BLaER1 (cell line): ENCODE measurements around the gene PRKAG2.
A peak's percentile ranks its signal among the peaks of the same experiment; 100 is the strongest.

Experiments
- H3K27ac ChIP-seq: shearing (Covaris generic); formaldehyde crosslinking; 2 replicates; pipeline ENCODE4 v1.8.1; 2022
- H3K27me3 ChIP-seq: shearing (Covaris generic); formaldehyde crosslinking; 2 replicates; pipeline ENCODE4 v1.8.1; 2022
- H3K36me3 ChIP-seq: shearing (Covaris generic); formaldehyde crosslinking; 2 replicates; pipeline ENCODE4 v1.8.1; 2022
- H3K4me1 ChIP-seq: shearing (Covaris generic); formaldehyde crosslinking; 2 replicates; pipeline ENCODE4 v1.8.1; 2022
- H3K4me2 ChIP-seq: shearing (Covaris generic); formaldehyde crosslinking; 2 replicates; pipeline ENCODE4 v1.8.1; 2022
- H3K4me3 ChIP-seq: shearing (Covaris generic); formaldehyde crosslinking; 2 replicates; pipeline ENCODE4 v1.8.1; 2022
- H3K9ac ChIP-seq: shearing (Covaris generic); formaldehyde crosslinking; 2 replicates; pipeline ENCODE4 v1.8.1; 2022
- H3K9me3 ChIP-seq: shearing (Covaris generic); formaldehyde crosslinking; 2 replicates; pipeline ENCODE4 v1.8.1; 2022
- H4K20me1 ChIP-seq: shearing (Covaris generic); formaldehyde crosslinking; 2 replicates; pipeline ENCODE4 v1.8.1; 2022
- Cebpa-rat ChIP-seq: shearing (Covaris generic); IDR thresholded peaks from 2 replicates; pipeline ENCODE4 v1.8.1; 2022

Gene PRKAG2

GRCh38 chr7:151630851-151631569 is 245.9 kb downstream of the PRKAG2 start:
- Histone ChIP-seq H3K27ac (peak overlapping the region; percentile 80; the same call in 1 of the 2 replicates), H3K27me3 (no peaks in the 10 kb centered on the region), H3K4me3 (peak overlapping the region; percentile 83), H3K36me3 (peaks cover 7% of the 10 kb centered on the region; the same call in 1 of the 2 replicates), H4K20me1 (peaks cover 17% of the 10 kb centered on the region), H3K4me1 (peaks cover 24% of the 10 kb centered on the region), H3K4me2 (peak overlapping the region; percentile 90), H3K9ac (peak overlapping the region; percentile 81), H3K9me3 (no peaks in the 10 kb centered on the region)
- TF ChIP-seq Cebpa-rat: no peak

DNA sequence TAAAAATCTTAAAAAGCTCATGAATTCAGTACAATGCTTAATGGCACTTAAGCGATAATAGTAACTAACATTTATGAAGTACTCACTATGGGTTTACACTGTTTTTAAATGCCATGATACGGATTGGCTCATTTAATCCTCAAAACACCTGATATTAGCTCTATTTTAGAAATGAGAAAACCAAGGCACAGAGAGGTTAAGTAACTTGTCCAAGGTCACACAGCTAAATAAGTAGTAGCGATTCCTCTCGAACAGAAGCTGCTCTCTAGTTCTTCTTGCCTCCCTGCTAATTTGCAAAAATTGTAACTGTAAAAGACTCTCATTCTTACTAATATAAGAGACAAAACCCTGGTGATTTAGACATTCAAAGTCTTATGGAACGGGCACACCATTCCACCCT is 246.6 kb downstream of the PRKAG2 start:
- Histone ChIP-seq H3K9ac (peak overlapping the region; percentile 81), H4K20me1 (peaks cover 24% of the 10 kb centered on the region), H3K27me3 (no peaks in the 10 kb centered on the region), H3K4me1 (peaks cover 24% of the 10 kb centered on the region), H3K4me2 (peak overlapping the region; percentile 90), H3K9me3 (no peaks in the 10 kb centered on the region), H3K27ac (no peak overlapping the region), H3K36me3 (peaks cover 13% of the 10 kb centered on the region; the same call in 1 of the 2 replicates), H3K4me3 (peak overlapping the region; percentile 83)
- TF ChIP-seq Cebpa-rat: no peak

GRCh38 chr7:151629713-151630272 is 247.1 kb downstream of the PRKAG2 start:
- Histone ChIP-seq H3K4me3 (no peak overlapping the region), H3K4me1 (peaks cover 24% of the 10 kb centered on the region), H3K27me3 (no peaks in the 10 kb centered on the region), H4K20me1 (peaks cover 29% of the 10 kb centered on the region), H3K9me3 (no peaks in the 10 kb centered on the region), H3K27ac (no peak overlapping the region), H3K36me3 (peaks cover 19% of the 10 kb centered on the region; the same call in 1 of the 2 replicates), H3K9ac (no peak overlapping the region), H3K4me2 (peak overlapping the region; percentile 90; the same call in 1 of the 2 replicates)
- TF ChIP-seq Cebpa-rat: no peak

DNA sequence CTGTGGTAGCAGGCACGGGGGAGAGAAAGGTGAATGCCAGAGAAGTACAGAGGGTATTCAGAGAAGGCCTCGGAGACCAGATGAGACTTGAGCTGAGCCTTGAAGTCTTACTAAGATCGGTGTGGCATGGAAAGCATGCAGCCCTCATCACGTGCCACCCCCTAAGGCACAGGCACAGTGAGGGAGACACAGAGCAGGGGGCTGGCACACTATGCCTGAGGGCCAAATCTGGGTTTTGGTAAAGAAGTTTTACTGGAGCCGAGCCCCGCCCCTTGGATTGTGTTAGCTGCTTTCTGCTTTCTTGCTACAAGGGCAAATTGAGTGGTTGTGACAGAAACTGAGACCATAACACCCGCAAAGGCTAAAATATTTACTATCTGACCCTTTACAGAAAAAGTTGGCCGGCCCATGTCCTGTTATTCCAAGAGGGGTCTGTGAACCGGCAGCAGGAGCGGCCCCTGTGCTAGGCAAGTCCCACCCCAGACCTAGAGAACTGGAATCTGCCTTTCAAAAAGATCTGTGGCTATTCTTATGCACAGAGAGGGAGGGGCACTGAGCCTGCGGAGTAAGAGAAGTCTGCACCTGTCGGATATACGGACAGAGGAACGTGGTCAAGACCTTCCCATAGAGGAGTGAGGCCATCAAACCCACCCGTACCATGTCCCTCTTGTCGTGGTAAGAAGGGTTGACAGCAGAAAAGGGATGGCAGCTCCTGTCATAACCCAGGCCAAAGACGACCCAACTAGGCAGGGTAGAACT is 247.9 kb downstream of the PRKAG2 start:
- H3K27me3 ChIP-seq: no peaks in the 10 kb centered on the region
- H4K20me1 ChIP-seq: peaks cover 33% of the 10 kb centered on the region
- peaks cover 26% of the 10 kb centered on the region; the same call in 1 of the 2 replicates for H3K36me3 ChIP-seq
- peaks cover 31% of the 10 kb centered on the region for H3K4me1 ChIP-seq
- no peak for TF ChIP-seq Cebpa-rat
- no peak overlapping the region for H3K9ac ChIP-seq
- H3K9me3 ChIP-seq: no peaks in the 10 kb centered on the region
- H3K4me3 ChIP-seq: no peak overlapping the region
- no peak overlapping the region for H3K27ac ChIP-seq
- H3K4me2 ChIP-seq: no peak overlapping the region

GRCh38 chr7:151626422-151627115 is 250.3 kb downstream of the PRKAG2 start:
- Histone ChIP-seq H3K36me3 (peaks cover 37% of the 10 kb centered on the region; the same call in 1 of the 2 replicates), H4K20me1 (peaks cover 33% of the 10 kb centered on the region), H3K4me1 (peaks cover 26% of the 10 kb centered on the region), H3K9ac (no peak overlapping the region), H3K4me3 (no peak overlapping the region), H3K27ac (no peak overlapping the region), H3K9me3 (no peaks in the 10 kb centered on the region), H3K27me3 (no peaks in the 10 kb centered on the region), H3K4me2 (no peak overlapping the region)
- TF ChIP-seq Cebpa-rat: no peak

DNA sequence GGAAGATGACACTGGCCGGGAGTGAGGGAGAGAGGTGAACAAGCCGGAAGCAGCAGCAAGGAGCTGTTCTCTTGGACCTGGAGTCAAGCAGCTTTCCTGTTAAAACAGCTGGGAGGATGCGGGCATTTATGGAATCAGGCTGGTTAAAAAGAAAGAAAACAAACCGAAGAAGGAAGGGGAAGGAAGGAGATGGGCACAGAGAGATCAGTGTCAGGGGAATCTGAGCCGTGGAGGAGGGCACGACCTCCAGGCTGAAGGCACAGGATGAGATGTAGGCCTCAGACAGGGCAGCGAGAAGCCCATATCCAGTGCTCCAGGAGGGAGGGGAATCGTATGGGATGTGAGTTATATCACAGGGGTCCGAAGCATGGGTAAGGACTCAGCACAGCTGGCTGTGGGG is 251.3 kb downstream of the PRKAG2 start:
- Histone ChIP-seq H3K4me2 (no peak overlapping the region), H3K4me3 (no peak overlapping the region), H3K9ac (no peak overlapping the region), H4K20me1 (peaks cover 40% of the 10 kb centered on the region), H3K27me3 (no peaks in the 10 kb centered on the region), H3K36me3 (peaks cover 40% of the 10 kb centered on the region), H3K27ac (no peak overlapping the region), H3K9me3 (no peaks in the 10 kb centered on the region), H3K4me1 (peaks cover 20% of the 10 kb centered on the region)
- TF ChIP-seq Cebpa-rat: no peak

DNA sequence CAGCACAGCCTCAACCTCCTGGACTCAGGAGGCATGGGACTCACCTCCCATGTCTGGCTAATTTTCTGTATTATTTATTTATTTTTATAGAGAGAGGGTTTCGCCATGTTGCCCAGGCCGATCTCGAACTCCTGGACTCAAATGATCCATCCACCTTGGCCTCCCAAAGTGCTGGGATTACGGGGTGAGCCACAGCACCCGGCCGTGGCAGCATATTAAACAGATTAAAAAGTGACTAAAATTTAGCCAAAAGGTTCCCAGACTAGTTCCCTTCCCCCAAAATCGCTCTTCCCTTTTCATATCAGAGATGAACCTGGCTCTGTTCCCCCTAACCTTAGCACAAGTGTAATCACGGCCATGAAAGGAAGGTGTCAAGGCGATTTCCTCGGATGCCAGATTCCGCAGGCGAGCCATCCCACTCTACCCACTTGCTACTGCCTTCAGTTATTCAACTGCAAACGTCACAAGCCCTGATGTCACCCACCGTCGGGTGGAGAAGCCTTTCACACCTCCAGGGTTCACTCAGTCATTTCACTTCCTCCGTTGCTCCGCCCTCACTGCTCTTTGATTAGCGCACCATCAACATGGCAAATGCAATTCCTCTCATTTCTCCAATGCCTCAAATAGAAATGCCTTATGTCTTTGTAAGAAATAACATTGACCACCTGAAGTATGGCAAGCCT is 252.5 kb downstream of the PRKAG2 start:
- TF ChIP-seq Cebpa-rat: no peak
- Histone ChIP-seq H3K9me3 (no peaks in the 10 kb centered on the region), H3K4me3 (no peak overlapping the region), H3K9ac (no peak overlapping the region), H3K36me3 (peaks cover 45% of the 10 kb centered on the region), H4K20me1 (peaks cover 45% of the 10 kb centered on the region), H3K27me3 (no peaks in the 10 kb centered on the region), H3K4me2 (no peak overlapping the region), H3K4me1 (0 out of 2 replicates have a peak, but pooled peaks cover 10% of the 10 kb centered on the region), H3K27ac (no peak overlapping the region)

- Histone ChIP-seq H3K9me3 (no peaks in the 10 kb centered on the region), H3K4me2 (no peak overlapping the region), H3K4me1 (0 out of 2 replicates have a peak, but pooled peaks cover 10% of the 10 kb centered on the region), H3K4me3 (no peak overlapping the region), H4K20me1 (peaks cover 45% of the 10 kb centered on the region), H3K9ac (no peak overlapping the region), H3K27me3 (no peaks in the 10 kb centered on the region), H3K36me3 (peaks cover 45% of the 10 kb centered on the region), H3K27ac (no peak overlapping the region)
- TF ChIP-seq Cebpa-rat: no peak
These were observed 253.1 kb downstream of the PRKAG2 start for GRCh38 chr7:151623766-151624165.

DNA sequence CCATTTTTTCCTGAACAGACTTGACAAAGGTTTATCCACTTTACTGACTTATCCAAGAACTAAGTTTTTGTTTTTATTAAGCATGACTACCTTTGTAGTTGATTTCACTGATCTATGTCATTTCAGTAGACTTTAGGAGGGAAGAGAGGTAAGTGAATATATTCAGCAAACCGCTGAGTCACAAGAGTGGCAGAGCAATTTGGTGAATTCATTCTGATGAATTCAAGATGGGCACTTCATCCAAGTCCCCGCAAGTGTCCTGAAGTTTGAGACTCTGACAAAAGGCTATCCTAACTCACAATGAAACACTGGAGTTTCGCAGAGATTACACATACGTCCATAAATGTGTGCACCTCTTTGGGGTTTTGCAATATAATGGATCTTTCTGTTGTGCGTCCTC is 255.0 kb downstream of the PRKAG2 start:
- H3K27ac ChIP-seq: no peak overlapping the region
- no peaks in the 10 kb centered on the region for H3K9me3 ChIP-seq
- H4K20me1 ChIP-seq: peaks cover 45% of the 10 kb centered on the region
- no peak for TF ChIP-seq Cebpa-rat
- no peak overlapping the region for H3K9ac ChIP-seq
- no peak overlapping the region for H3K4me3 ChIP-seq
- H3K27me3 ChIP-seq: no peaks in the 10 kb centered on the region
- 0 out of 2 replicates have a peak, but pooled peaks cover 10% of the 10 kb centered on the region for H3K4me1 ChIP-seq
- peaks cover 41% of the 10 kb centered on the region for H3K36me3 ChIP-seq
- no peak overlapping the region for H3K4me2 ChIP-seq
